ENCODE results near the gene MAST4. TPM values are rescaled to one million over a fixed set of nuclear protein-coding genes. Genes with fewer than 3 reads are reported as not detected.

MAST4 gene
- total RNA-seq, 1 donor from 2014 or later: 20.9 TPM

- peak; percentile 82 for DNase-seq (ENCODE audit: low spot score)
Observed at GRCh38 chr5:66958980-66959641, 362.9 kb downstream of the MAST4 start.

GRCh38 chr5:66959653-66960052 is 363.5 kb downstream of the MAST4 start:
- DNase-seq (ENCODE audit: low spot score): no peak

- peak; percentile 75 for DNase-seq (ENCODE audit: low spot score)
Observed at GRCh38 chr5:66960369-66961137, 364.4 kb downstream of the MAST4 start.

GRCh38 chr5:66963559-66963971 is 367.4 kb downstream of the MAST4 start:
- DNase-seq (ENCODE audit: low spot score): no peak

- DNase-seq (ENCODE audit: low spot score): no peak
Observed at GRCh38 chr5:66966439-66966838, 370.2 kb downstream of the MAST4 start.

GRCh38 chr5:66967102-66967501 is 370.9 kb downstream of the MAST4 start:
- peak; percentile 18 for DNase-seq (ENCODE audit: low spot score)

GRCh38 chr5:66967826-66968262 is 371.7 kb downstream of the MAST4 start:
- no peak for DNase-seq (ENCODE audit: low spot score)

- no peak for DNase-seq (ENCODE audit: low spot score)
Observed at GRCh38 chr5:66969484-66969883, 373.3 kb downstream of the MAST4 start.

- DNase-seq (ENCODE audit: low spot score): no peak
Observed at GRCh38 chr5:66969963-66970362, 373.8 kb downstream of the MAST4 start.

- no peak for DNase-seq (ENCODE audit: low spot score)
Observed at GRCh38 chr5:66972004-66972403, 375.8 kb downstream of the MAST4 start.

- no peak for DNase-seq (ENCODE audit: low spot score)
Observed at GRCh38 chr5:66974256-66974655, 378.1 kb downstream of the MAST4 start.

GRCh38 chr5:66976108-66976507 is 379.9 kb downstream of the MAST4 start:
- no peak for DNase-seq (ENCODE audit: low spot score)

GRCh38 chr5:66979738-66980137 is 383.5 kb downstream of the MAST4 start:
- no peak for DNase-seq (ENCODE audit: low spot score)

- DNase-seq (ENCODE audit: low spot score): no peak
Observed at GRCh38 chr5:66981266-66982055, 385.3 kb downstream of the MAST4 start.

- DNase-seq (ENCODE audit: low spot score): no peak
Observed at GRCh38 chr5:66982056-66982387, 385.8 kb downstream of the MAST4 start.

GRCh38 chr5:66982470-66982869 is 386.3 kb downstream of the MAST4 start:
- no peak for DNase-seq (ENCODE audit: low spot score)

- DNase-seq (ENCODE audit: low spot score): no peak
Observed at GRCh38 chr5:66985417-66985816, 389.2 kb downstream of the MAST4 start.

- DNase-seq (ENCODE audit: low spot score): no peak
Observed at GRCh38 chr5:66986009-66986408, 389.8 kb downstream of the MAST4 start.

GRCh38 chr5:66986534-66986933 is 390.3 kb downstream of the MAST4 start:
- no peak for DNase-seq (ENCODE audit: low spot score)

- DNase-seq (ENCODE audit: low spot score): peak; percentile 42
Observed at GRCh38 chr5:66987126-66987525, 390.9 kb downstream of the MAST4 start.

- no peak for DNase-seq (ENCODE audit: low spot score)
Observed at GRCh38 chr5:66987540-66987939, 391.3 kb downstream of the MAST4 start.

Measured in umbilical cord (tissue), 2 donors.